HepG2 (cell line): ENCODE measurements around the gene WFDC10A.

ENCODE experiments used
- NFE2L1 ChIP-seq: sonication (generic); formaldehyde crosslinking; IDR thresholded peaks from 2 replicates; pipeline ENCODE4 v1.4.0; 2020; ENCODE audit warnings: missing genetic modification reagents, mild to moderate bottlenecking, borderline replicate concordance
- POLR2AphosphoS5 ChIP-seq: IDR thresholded peaks from 2 replicates; pipeline ENCODE4 v1.6.1; 2012; ENCODE audit warnings: low read depth, low read length
- SETDB1 ChIP-seq: sonication (generic); formaldehyde crosslinking; IDR thresholded peaks from 2 replicates; pipeline ENCODE4 v1.5.1; 2020; ENCODE audit warnings: missing genetic modification reagents, mild to moderate bottlenecking, borderline replicate concordance
- SRF ChIP-seq: IDR thresholded peaks from 2 replicates; pipeline ENCODE4 v1.6.1; 2011; ENCODE audit warnings: mild to moderate bottlenecking, low read depth, low read length, moderate library complexity
- TF ChIP-seq, protein P1 (sequence below): sonication (generic); formaldehyde crosslinking; IDR thresholded peaks from 2 replicates; pipeline ENCODE4 v1.5.0; 2020; ENCODE audit warnings: mild to moderate bottlenecking, missing genetic modification reagents

- TF ChIP-seq, protein P1, sequence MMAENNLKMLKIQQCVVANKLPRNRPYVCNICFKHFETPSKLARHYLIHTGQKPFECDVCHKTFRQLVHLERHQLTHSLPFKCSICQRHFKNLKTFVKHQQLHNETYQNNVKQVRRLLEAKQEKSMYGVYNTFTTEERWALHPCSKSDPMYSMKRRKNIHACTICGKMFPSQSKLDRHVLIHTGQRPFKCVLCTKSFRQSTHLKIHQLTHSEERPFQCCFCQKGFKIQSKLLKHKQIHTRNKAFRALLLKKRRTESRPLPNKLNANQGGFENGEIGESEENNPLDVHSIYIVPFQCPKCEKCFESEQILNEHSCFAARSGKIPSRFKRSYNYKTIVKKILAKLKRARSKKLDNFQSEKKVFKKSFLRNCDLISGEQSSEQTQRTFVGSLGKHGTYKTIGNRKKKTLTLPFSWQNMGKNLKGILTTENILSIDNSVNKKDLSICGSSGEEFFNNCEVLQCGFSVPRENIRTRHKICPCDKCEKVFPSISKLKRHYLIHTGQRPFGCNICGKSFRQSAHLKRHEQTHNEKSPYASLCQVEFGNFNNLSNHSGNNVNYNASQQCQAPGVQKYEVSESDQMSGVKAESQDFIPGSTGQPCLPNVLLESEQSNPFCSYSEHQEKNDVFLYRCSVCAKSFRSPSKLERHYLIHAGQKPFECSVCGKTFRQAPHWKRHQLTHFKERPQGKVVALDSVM (CRISPR knock-in tag) = no peak
- TF ChIP-seq SETDB1 (CRISPR knock-in tag) (no peak), SRF (no peak), POLR2AphosphoS5 (no peak), NFE2L1 (CRISPR knock-in tag) (no peak)
Measured at GRCh38 chr20:45679650-45680049, 50.1 kb downstream of the WFDC10A start.
